Activated T-helper 1 cell treated with Interleukin-2 at 50 U/mL for 16 hours (primary cell): ENCODE results near the gene KIAA1210.

Experiments used
- DNase-seq: peaks from one replicate; pipeline ENCODE4 v3.0.0-alpha.2; 2020; ENCODE audit warnings: low read depth

KIAA1210 gene

DNA sequence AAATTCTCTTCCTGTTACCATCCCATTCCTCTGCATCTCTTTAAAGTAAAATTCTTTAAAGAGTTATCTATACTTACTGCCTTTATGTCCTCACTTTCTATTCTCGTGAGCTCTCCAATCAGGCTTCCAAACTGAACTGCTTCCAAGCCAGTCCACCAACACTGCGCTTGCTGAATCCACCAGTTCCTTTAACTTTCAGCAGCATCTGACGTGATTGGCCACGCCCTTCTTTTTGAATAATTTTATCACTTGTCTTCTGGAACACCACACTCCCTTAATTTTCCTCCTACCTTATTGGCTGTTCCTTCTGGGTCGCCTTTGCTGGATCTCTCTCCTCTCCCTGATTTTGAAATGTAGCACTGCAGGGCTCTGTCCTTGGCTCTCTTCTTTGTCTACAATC, at the start of gene KIAA1210:
Gene KIAA1210, minus strand, starts transcription at position 163 of the 400 bp plus-strand sequence. CDS start 4,170 bp downstream, outside the sequence.
- no peak for DNase-seq

GRCh38 chrX:119177278-119177677, 49.7 kb upstream of the KIAA1210 start:
- DNase-seq, result no peak

- DNase-seq, result no peak
Observed at GRCh38 chrX:119174900-119175299, 47.3 kb upstream of the KIAA1210 start.

- DNase-seq, result no peak
Observed at GRCh38 chrX:119168104-119168503, 40.5 kb upstream of the KIAA1210 start.

GRCh38 chrX:119158226-119158625, 30.6 kb upstream of the KIAA1210 start:
- DNase-seq, result no peak

GRCh38 chrX:119156241-119156640, 28.6 kb upstream of the KIAA1210 start:
- DNase-seq, result no peak

GRCh38 chrX:119155416-119156035, 27.9 kb upstream of the KIAA1210 start:
- no peak for DNase-seq

DNA sequence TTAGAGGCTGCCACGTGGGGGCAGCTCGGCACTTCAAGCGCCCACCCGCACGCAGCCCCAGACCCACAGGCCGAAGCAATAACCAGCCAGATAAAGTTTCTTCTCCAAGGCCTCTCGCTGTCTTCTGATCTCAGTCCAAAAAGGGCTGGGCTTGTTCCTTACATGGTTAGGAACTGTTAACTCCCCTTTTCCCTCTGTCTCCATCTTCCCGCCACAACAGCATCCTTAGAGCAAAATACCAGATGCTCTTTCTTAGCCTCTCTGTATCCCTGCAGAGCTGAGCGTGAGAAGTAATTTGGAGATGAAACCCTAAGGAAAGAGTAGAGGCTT, 23.4 kb upstream of the KIAA1210 start:
- no peak for DNase-seq

DNA sequence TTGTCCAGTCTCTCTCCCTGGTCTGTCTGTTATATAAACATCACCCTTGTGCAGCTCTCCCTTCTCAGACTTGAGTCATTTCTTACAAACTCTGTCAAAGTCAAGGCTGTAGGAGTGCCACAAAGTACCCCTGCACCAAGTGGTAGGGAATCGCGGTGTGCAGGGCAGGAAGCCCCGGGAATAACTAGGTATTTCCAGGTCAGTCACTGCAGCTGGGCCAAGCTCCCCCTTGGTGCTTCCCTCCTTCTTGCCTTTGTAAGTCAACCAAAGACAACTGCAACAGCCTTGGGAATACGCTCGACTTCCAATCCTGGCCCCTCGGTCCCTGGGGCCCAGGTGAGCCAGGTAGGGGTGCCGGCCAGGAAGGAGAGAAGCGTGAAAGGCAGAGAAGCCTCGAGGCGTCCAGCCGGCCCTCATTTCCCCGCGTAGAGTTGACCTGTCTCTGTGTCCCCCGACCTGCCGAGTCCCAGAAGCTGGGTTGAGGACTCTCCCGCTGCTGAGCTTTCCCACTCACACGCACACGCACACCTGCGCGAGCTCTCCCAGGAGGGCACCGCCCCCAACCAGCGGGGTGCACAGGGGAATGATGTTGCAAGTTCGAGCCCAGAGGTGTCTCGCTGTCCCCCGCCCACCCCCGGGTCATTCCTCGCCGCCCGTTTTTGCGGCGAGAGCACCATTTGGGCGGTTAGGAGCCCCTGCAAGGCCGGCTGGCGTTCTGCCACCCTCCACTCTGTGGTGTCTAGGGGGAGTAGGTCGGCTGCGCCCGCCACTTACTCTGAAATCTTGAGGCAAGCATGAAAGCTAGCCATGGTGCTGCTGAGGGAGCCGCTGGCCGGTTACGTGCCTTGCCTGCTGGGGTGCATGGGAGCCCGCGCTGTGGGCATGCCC, 22.8 kb upstream of the KIAA1210 start:
- no peak for DNase-seq

DNA sequence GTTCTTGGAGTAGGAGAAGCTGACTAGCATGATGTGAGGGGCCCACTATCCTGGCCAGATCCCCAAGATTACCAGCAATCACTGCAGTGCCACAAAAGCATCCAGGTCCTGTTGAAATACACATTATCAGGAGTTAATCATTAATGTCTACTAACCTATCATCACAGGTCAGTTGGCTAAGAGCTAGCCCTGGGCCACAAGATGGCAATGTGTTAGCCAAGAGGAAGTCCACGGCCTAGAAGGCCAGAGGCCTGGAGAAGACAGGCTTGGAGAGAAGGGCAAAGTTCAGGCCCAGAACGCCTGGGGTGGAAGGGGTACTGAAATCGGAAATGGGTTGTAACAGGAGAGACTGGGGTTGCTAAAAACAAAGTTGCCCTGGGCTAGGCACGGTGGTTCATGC, 19.9 kb upstream of the KIAA1210 start:
- no peak for DNase-seq

DNA sequence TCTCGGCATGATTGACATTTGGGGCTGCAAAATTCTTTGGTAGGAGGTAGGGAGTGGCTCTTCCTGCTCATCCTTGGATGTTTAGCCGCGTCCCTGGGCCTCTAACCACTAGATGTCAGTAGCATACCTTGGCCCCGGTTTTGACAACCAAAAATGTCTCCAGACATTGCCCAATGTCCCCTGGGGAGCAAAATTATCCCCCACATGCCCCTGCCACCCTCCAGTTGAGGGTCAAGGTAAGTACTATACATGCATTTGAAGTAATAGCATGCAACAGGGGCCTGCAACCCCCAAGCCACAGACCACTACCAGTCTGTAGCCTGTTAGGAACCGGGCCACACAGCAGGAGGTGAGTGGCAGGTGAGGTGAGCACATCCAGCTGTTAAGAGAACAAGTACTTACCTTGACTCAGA, 17.6 kb upstream of the KIAA1210 start:
- DNase-seq, result no peak

DNA sequence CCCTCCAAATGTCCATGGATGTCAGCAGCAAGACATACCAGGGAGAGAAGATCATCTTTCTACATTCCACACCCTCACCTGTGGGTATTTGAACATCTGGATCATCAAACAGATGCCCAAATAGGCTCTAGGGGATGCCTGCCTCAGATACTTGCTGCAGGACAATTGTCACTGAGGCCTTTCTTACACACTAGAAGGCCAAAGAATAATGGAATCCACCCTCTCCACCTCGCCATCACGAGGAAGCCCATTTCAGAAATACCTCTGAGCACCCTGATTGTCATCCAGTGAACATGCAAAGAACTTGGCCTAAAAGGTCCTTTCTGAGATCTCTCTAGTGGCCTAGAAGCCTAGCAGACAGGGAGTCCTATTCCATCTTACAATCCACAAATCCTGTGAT, 6.9 kb upstream of the KIAA1210 start:
- no peak for DNase-seq

GRCh38 chrX:119132961-119133360, 5.3 kb upstream of the KIAA1210 start:
- no peak for DNase-seq

- no peak for DNase-seq
Observed at GRCh38 chrX:119132316-119132715, 4.7 kb upstream of the KIAA1210 start.

DNA sequence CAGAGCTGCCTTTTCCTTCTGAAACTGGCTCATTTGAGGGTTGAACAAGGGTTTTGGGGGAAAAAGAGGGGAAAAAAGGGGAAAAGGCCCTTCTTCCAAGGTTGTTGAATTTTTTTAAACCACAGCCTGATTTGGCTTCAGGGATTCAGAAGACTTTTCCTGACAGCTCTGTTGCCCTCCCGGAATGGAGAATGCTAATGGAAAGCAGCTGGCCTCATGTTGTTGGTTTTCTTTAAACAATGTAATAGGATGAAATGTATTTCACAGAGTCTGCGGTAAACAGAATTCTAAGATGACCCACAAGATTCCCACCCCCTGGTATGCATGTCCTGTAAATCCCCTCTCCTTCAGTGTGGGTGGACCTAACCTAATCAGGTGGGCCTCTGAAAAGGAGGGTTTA, 3.3 kb upstream of the KIAA1210 start:
- DNase-seq, result no peak

- DNase-seq, result no peak
Observed at GRCh38 chrX:119121341-119121740, 6.3 kb downstream of the KIAA1210 start.

GRCh38 chrX:119118780-119119395, 8.7 kb downstream of the KIAA1210 start:
- DNase-seq, result no peak

GRCh38 chrX:119107206-119107605, 20.4 kb downstream of the KIAA1210 start:
- DNase-seq, result no peak

- DNase-seq, result no peak
Observed at GRCh38 chrX:119105826-119106225, 21.8 kb downstream of the KIAA1210 start.

GRCh38 chrX:119101168-119101567, 26.4 kb downstream of the KIAA1210 start:
- no peak for DNase-seq

DNA sequence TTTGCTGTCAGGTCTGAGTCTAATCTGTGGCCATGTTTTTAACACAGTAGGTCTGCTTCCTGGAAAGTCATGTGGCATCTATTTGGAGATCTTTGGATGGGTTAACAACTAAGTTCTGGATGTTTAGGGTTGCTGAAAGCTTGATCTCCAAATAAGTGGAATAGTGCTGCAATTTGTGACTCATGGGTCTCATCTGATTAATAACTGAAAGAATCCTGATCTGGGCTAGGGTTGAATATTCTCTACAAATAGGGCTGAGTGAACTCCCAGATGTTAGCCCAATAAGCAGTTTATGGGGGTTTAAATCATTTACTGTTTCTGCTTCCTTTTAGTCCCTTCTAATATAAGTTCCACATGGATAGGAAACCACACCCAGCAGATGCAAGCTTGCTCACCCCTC, 31.7 kb downstream of the KIAA1210 start:
- no peak for DNase-seq

GRCh38 chrX:119094819-119095218, 32.8 kb downstream of the KIAA1210 start:
- DNase-seq, result no peak
